Stomach (tissue), 9 donors: ENCODE measurements around the gene FHL1. TPM values are rescaled to one million over a fixed set of nuclear protein-coding genes. Genes with fewer than 3 reads are reported as not detected.

Source experiments
- DNase-seq, 2 donors: peaks; one replicate each; pipeline versions ENCODE4 v3.0.0 to v3.0.0-alpha.2; 2013 to 2019
- H3K27ac ChIP-seq, 5 donors: fragments of 200-600 bp in 4 of 5; sonication (generic) in 4 of 5; one replicate each; pipeline ENCODE4 v1.5.1; 2013 to 2019; ENCODE audit warnings: mild to moderate bottlenecking in 1 of 5, moderate library complexity in 1 of 5
- H3K27me3 ChIP-seq, 3 donors: fragments of 200-600 bp; sonication (generic); one replicate each; pipeline ENCODE4 v1.5.1; 2017 to 2019; ENCODE audit warnings: mixed run types in 1 of 3
- H3K36me3 ChIP-seq, 4 donors: fragments of 200-600 bp; sonication (generic); 1 replicate in 3 of 4; 2 replicates in 1 of 4; pipeline ENCODE4 v1.5.1; 2016 to 2019
- H3K4me1 ChIP-seq, 4 donors: fragments of 200-600 bp; sonication (generic); one replicate each; pipeline ENCODE4 v1.5.1; 2016 to 2019
- H3K4me3 ChIP-seq, 4 donors: fragments of 200-600 bp; sonication (generic) in 3 of 4; one replicate each; pipeline ENCODE4 v1.5.1; 2016 to 2019; ENCODE audit warnings: mild to moderate bottlenecking in 1 of 4
- H3K9me3 ChIP-seq, 4 donors: fragments of 200-600 bp; sonication (generic); one replicate each; pipeline ENCODE4 v1.5.1; 2016 to 2019
- CTCF ChIP-seq, 7 experiments: fragments of 450-650 bp in 4 of 7; fragments of 200-600 bp in 3 of 7; sonication (generic) in 3 of 7; IDR thresholded peaks; one replicate each; pipeline ENCODE4 v1.5.1; 2016 to 2019; ENCODE audit warnings: antibody characterized with exemption in 7 of 7, control low read depth in 2 of 7, mild to moderate bottlenecking in 1 of 7
- EP300 ChIP-seq: sonication (generic); formaldehyde crosslinking; IDR thresholded peaks from one replicate; pipeline ENCODE4 v1.6.1; 2017; ENCODE audit warnings: antibody characterized with exemption
- POLR2A ChIP-seq, 4 donors: fragments of 450-650 bp; IDR thresholded peaks; one replicate each; pipeline ENCODE4 v1.6.1; 2016; ENCODE audit warnings: antibody characterized with exemption in 4 of 4, control low read depth in 2 of 4, mild to moderate bottlenecking in 1 of 4, moderate library complexity in 1 of 4
- POLR2AphosphoS5 ChIP-seq, 3 donors: sonication (generic); formaldehyde crosslinking; IDR thresholded peaks; one replicate each; pipeline ENCODE4 v1.6.1; 2016; ENCODE audit warnings: antibody characterized with exemption in 3 of 3
- WGBS, 5 donors: extraction: QIAGEN DNeasy Blood & Tissue Kit in 3 of 5; methylation state at CpG; one replicate each; pipeline versions ENCODE4 v1.1.5 to v1.1.7; 2013 to 2018; 5-methylcytosine and 5-hydroxymethylcytosine counted together
- intact Hi-C: fragments of 100-400 bp; cut with DNase I; formaldehyde crosslinking; loops from one replicate; pipeline ENCODE4 v1.15.1; 2023; ENCODE audit warnings: low total_unique reads
- polyA plus RNA-seq, 3 donors: library from polyadenylated mRNA; stranded (reverse); fragments of 200-250 nt; gene quantifications; one replicate each; pipeline ENCODE4 v1.2.3, GENCODE V29; 2013
- total RNA-seq, 5 donors: library from RNA; depleted of rRNA; stranded (reverse); fragments of >200 nt; gene quantifications; one replicate each; pipeline versions ENCODE4 v1.1.0 to v1.2.3, GENCODE V29; 2014 to 2016
- donor health status: healthy with polysubstance abuse.
- donor health status: Bipolar disorder and iron deficiency.
- donor health status: healthy.

Gene FHL1
- total and polyA plus RNA-seq, 8 donors = 101 to 1,286 (median 337) TPM

GRCh38 chrX:136211766-136212556 is 64.6 kb downstream of the FHL1 start:
- no peaks in the 10 kb centered on the region for H3K27me3 ChIP-seq
- peak overlapping the region in 4 of 5 donors; percentile 14 to 84 (median 40) for H3K27ac ChIP-seq
- no peak overlapping the region for H3K4me3 ChIP-seq
- intact Hi-C loops = no loop called here
- WGBS, 5 donors = 61 to 85% (median 78%) methylated on average over 8 to 11 of the region's 11 CpGs
- no peaks in the 10 kb centered on the region for H3K9me3 ChIP-seq
- no peak for TF ChIP-seq POLR2A (IDR thresholded peaks at IDR 0.05)
- TF ChIP-seq EP300 = no peak
- TF ChIP-seq CTCF (IDR thresholded peaks at IDR 0.05) = no peak
- no peak for TF ChIP-seq POLR2AphosphoS5 (IDR thresholded peaks at IDR 0.05)
- peaks cover 0 to 23% (median 14%) of the 10 kb centered on the region in 4 donors for H3K36me3 ChIP-seq
- H3K4me1 ChIP-seq = peaks cover 0 to 16% (median 9%) of the 10 kb centered on the region in 4 donors
- DNase-seq = no peak

DNA sequence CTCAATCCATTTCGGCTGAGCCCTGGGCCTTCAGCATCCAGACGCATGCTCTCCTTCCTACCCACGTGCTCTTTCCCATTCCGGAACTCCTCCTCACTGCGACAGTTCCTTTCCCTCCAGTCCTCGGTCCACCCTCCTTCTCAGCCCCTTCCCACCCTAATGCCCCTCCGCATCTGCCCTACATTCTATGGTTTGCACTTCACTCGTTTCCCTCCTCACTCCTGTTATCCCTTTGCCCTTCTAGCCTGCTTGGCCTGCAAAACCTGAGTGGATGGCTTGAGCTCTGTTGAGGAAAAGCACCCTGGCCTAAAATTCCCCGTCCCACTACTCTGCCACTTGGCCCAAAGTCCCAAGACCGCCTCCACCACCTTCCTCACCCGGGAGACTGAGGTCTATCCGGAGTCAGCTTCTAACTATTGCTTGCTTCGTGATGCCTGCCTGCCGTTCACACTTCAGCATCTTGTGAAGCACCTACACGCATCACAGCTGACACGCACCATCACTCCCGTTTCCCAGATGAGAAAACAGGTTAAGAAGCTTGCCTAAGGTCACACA is 65.3 kb downstream of the FHL1 start:
- H3K27me3 ChIP-seq = no peaks in the 10 kb centered on the region
- DNase-seq = no peak
- intact Hi-C loops = no loop called here
- H3K9me3 ChIP-seq = no peaks in the 10 kb centered on the region
- no peak for TF ChIP-seq EP300
- TF ChIP-seq POLR2AphosphoS5 (IDR thresholded peaks at IDR 0.05) = no peak
- TF ChIP-seq CTCF (IDR thresholded peaks at IDR 0.05) = no peak
- no peak for TF ChIP-seq POLR2A (IDR thresholded peaks at IDR 0.05)
- H3K4me3 ChIP-seq = no peak overlapping the region
- H3K4me1 ChIP-seq = peaks cover 0 to 16% (median 9%) of the 10 kb centered on the region in 4 donors
- peak overlapping the region in 4 of 5 donors; percentile 14 to 84 (median 40) for H3K27ac ChIP-seq
- H3K36me3 ChIP-seq = peaks cover 0 to 16% (median 9%) of the 10 kb centered on the region in 4 donors
- 64 to 83% (median 75%) methylated on average over 16 to 17 of the region's 17 CpGs for WGBS, 5 donors

- Histone ChIP-seq H3K36me3 (peaks cover 0 to 24% (median 12%) of the 10 kb centered on the region in 4 donors), H3K27me3 (no peaks in the 10 kb centered on the region), H3K9me3 (no peaks in the 10 kb centered on the region), H3K27ac (peak overlapping the region in 3 of 5 donors; percentile 26 to 84 (median 31)), H3K4me3 (no peak overlapping the region), H3K4me1 (peaks cover 0 to 6% (median 2%) of the 10 kb centered on the region in 4 donors)
- intact Hi-C loops = no loop called here
- TF ChIP-seq POLR2AphosphoS5 (IDR thresholded peaks at IDR 0.05) (peak in 1 of 3 donors; percentile 5), EP300 (no peak), CTCF (IDR thresholded peaks at IDR 0.05) (no peak), POLR2A (IDR thresholded peaks at IDR 0.05) (no peak)
- WGBS, 5 donors = 38 to 72% (median 67%) methylated on average over 6 to 7 of the region's 7 CpGs
- DNase-seq = peak in 1 of 2 donors; percentile 28
Measured at GRCh38 chrX:136214551-136214950, 67.2 kb downstream of the FHL1 start.

- intact Hi-C loops = loop anchor here (5.0 kb wide), 1 partner anchor 188 kb away; no protein-coding TSS in a partner anchor
- H3K4me3 ChIP-seq = no peak overlapping the region
- no peaks in the 10 kb centered on the region for H3K27me3 ChIP-seq
- DNase-seq = no peak
- peak overlapping the region in 1 of 5 donors; percentile 31 for H3K27ac ChIP-seq
- peaks cover 0 to 30% (median 19%) of the 10 kb centered on the region in 4 donors for H3K36me3 ChIP-seq
- H3K4me1 ChIP-seq = peaks cover 0 to 4% (median 0%) of the 10 kb centered on the region in 4 donors
- H3K9me3 ChIP-seq = no peaks in the 10 kb centered on the region
- TF ChIP-seq POLR2A (IDR thresholded peaks at IDR 0.05) (no peak), EP300 (no peak), POLR2AphosphoS5 (IDR thresholded peaks at IDR 0.05) (no peak), CTCF (IDR thresholded peaks at IDR 0.05) (no peak)
Measured at GRCh38 chrX:136215559-136215958, 68.2 kb downstream of the FHL1 start.
